K562 treated with DMSO at 1 percent for 4 hours (cell line): Measurements from ENCODE around the gene BIRC7. TPM values are rescaled to one million over a fixed set of nuclear protein-coding genes. Genes with fewer than 3 reads are reported as not detected.

ENCODE experiments used
- total RNA-seq: library from RNA; unstranded; fragments of 300-600 nt; gene quantifications from 2 replicates; pipeline ENCODE4 v1.2.3, GENCODE V29; 2022; ENCODE audit not compliant: insufficient read depth

BIRC7 gene
- 0.74 and 1.2 TPM in 2 replicates for total RNA-seq

GRCh38 chr20:63235399-63235983 lies at the start of gene BIRC7:
Gene BIRC7 (plus strand): TSS chr20:63235905. CDS start chr20:63236097, 192 bp downstream.

GRCh38 chr20:63216041-63216848 lies 19.5 kb upstream of the BIRC7 start, which contains the start of gene YTHDF1:
Gene YTHDF1 (minus strand): TSS chr20:63216131. CDS start chr20:63215892, 239 bp downstream.

GRCh38 chr20:63254232-63254605 lies 18.5 kb downstream of the BIRC7 start, which contains the start of gene NKAIN4:
Gene NKAIN4 (minus strand): TSS chr20:63254463. CDS start chr20:63254450, 13 bp downstream.

GRCh38 chr20:63272105-63273058 lies 36.7 kb downstream of the BIRC7 start, which contains the start of gene ARFGAP1:
Gene ARFGAP1 (plus strand): TSS chr20:63272813. CDS start chr20:63275581, 2,768 bp downstream.

Other genes starting within 250 kb of the BIRC7 start
- not detected in 2 replicates for gene BHLHE23, start 228.9 kb upstream of the BIRC7 start, total RNA-seq
- 27.8 and 32.1 TPM in 2 replicates for gene YTHDF1, start 19.8 kb upstream of the BIRC7 start, total RNA-seq
- gene NKAIN4, start 18.6 kb downstream of the BIRC7 start, total RNA-seq = not detected in 2 replicates
- gene ARFGAP1, start 36.9 kb downstream of the BIRC7 start, total RNA-seq = 66.8 and 77.7 TPM in 2 replicates
- not detected in 2 replicates for gene COL20A1, start 57.3 kb downstream of the BIRC7 start, total RNA-seq
- not detected in 2 replicates for gene CHRNA4, start 125.4 kb downstream of the BIRC7 start, total RNA-seq
- gene KCNQ2, start 236.8 kb downstream of the BIRC7 start, total RNA-seq = not detected in 2 replicates